ENCODE results near the gene OR6C3.

DNA sequence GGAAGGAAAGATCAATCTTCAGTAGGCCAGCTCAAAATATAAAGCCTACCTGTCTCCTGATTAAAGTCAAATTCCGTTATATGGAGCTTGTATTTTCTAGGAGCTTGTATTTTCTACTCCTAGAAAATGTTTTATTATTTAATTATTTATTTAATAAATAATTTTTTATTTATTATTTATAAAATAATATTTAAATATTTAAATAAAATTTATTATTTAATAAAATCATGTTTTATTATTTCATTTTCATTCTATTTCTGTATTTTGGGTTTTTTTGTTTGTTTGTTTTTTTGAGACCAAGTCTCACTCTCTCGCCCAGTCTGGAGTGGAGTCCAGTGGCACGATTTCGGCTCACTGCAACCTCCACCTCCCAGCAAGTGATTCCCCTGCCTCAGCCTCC, 42.0 kb downstream of the OR6C3 start:
- TF ChIP-seq POLR2A (IDR thresholded peaks at IDR 0.05): no peak
- TF ChIP-seq, protein P1, sequence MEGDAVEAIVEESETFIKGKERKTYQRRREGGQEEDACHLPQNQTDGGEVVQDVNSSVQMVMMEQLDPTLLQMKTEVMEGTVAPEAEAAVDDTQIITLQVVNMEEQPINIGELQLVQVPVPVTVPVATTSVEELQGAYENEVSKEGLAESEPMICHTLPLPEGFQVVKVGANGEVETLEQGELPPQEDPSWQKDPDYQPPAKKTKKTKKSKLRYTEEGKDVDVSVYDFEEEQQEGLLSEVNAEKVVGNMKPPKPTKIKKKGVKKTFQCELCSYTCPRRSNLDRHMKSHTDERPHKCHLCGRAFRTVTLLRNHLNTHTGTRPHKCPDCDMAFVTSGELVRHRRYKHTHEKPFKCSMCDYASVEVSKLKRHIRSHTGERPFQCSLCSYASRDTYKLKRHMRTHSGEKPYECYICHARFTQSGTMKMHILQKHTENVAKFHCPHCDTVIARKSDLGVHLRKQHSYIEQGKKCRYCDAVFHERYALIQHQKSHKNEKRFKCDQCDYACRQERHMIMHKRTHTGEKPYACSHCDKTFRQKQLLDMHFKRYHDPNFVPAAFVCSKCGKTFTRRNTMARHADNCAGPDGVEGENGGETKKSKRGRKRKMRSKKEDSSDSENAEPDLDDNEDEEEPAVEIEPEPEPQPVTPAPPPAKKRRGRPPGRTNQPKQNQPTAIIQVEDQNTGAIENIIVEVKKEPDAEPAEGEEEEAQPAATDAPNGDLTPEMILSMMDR (IDR thresholded peaks at IDR 0.05): no peak
